Measurements from ENCODE around the gene TARS3.
"Not testable (repeated sequence)": the region's sequence is repeated elsewhere in the genome, so short reads cannot be mapped to it uniquely, and the experiment has no call there.

The TARS3 gene

DNA sequence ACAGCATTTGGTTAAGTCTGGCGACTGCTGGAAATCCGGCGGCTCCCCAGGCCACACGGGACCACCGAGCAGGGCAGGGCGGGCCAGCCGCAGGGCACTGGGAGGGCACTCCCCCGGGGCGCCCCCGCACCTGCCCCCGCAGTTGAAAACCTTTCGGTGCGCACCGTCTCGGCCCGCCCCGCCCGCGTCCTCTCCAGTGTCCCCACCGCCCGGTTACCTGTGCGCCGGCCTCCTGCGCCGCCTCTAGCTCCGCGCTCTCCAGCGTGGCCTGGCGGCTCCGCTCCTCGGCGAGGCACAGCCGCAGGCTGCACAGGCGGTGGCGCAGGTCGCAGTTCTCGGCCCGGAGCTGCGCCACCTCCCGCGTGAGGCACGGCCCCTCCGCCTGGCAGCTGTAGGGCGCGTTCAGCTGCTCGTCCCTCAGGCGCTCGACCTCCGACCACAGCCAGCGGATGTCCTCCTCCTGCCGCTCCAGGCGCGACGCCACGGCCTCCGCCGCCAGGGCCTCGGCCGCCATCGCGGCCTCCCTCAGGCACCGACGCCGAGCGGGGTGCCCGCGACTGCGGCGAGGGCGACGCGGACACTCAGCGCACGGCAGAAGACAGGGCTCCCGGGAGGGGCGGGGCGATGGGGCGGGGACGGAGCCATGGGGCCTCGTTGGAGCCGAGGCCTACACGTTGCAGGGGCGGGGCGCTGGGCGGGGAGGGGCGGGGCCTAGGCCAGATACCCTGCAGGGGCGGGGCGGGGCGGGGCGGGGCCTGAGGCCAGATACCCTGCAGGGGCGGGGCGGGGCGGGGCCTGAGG, at the start of gene TARS3:
Gene TARS3, minus strand, starts transcription at position 600 of the 801 bp plus-strand sequence. Its CDS starts 86 bp downstream, at position 514.
- DNase-seq (ENCODE audit: low read depth, low spot score) = peak; percentile 93
- TF ChIP-seq, protein P1, sequence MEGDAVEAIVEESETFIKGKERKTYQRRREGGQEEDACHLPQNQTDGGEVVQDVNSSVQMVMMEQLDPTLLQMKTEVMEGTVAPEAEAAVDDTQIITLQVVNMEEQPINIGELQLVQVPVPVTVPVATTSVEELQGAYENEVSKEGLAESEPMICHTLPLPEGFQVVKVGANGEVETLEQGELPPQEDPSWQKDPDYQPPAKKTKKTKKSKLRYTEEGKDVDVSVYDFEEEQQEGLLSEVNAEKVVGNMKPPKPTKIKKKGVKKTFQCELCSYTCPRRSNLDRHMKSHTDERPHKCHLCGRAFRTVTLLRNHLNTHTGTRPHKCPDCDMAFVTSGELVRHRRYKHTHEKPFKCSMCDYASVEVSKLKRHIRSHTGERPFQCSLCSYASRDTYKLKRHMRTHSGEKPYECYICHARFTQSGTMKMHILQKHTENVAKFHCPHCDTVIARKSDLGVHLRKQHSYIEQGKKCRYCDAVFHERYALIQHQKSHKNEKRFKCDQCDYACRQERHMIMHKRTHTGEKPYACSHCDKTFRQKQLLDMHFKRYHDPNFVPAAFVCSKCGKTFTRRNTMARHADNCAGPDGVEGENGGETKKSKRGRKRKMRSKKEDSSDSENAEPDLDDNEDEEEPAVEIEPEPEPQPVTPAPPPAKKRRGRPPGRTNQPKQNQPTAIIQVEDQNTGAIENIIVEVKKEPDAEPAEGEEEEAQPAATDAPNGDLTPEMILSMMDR (IDR thresholded peaks at IDR 0.05; ENCODE audit: low read depth, low read length) = no peak
- in situ Hi-C loops (cut with HindIII; ENCODE audit: low sequenced_read_pairs) = no loop called here
- H3K4me3 ChIP-seq (ENCODE audit: low read depth, low read length) = peak within 1 kb of the TSS; percentile 62

DNA sequence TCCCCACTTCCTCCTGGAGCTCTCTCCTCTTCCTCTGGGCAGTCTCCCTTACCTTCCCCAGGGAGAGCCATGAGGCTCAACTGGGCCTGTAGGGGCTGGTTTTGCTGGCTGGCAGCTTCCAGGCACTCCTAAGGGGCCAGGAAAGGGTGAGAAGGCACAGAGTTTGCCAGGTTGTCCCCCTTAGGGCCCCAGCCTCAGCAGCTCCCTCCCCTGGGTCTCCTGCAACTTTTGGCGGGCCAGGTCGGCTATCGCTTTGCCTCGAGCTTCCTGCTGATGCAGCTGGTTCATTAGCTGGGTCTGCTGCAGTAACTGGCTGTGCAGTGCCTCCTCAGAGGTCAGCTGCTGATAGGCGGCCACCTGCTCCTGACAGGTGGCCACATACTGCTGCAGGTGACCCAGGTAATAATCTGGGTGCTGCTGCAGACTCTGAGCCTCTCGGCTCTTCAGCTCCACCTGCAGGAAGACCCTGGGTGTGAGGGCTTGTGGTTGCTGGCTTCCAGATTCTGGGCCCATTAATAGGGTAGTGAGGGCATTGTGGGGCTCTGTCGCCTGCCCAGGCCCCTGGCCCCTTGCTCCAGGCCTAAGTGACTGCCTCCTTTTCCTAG, 49.3 kb upstream of the TARS3 start:
- in situ Hi-C loops (cut with HindIII; ENCODE audit: low sequenced_read_pairs) = no loop called here
- no peak overlapping the region for H3K4me3 ChIP-seq (ENCODE audit: low read depth, low read length)
- TF ChIP-seq, protein P1 (IDR thresholded peaks at IDR 0.05; ENCODE audit: low read depth, low read length) = no peak
- no peak for DNase-seq (ENCODE audit: low read depth, low spot score)

DNA sequence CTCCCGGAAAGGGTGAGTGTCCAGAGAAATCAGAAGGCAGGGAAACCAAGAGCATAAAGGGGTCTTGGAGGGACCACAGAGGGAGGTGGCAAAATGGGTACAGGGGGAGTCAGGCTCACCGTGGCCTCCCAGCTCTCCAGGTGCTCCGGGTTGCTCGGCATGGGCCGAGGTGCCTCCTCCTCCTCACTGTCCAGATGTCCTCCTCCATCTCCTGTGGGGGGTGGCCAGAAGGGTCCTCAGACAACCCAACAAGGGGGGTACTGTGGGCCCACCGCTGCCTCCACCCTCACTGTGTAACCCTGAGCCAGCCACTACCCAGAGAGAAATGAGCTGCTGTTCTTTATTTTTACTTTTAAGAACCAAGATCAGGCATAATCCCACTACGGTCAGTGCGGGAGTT, 48.6 kb upstream of the TARS3 start:
- in situ Hi-C loops (cut with HindIII; ENCODE audit: low sequenced_read_pairs) = no loop called here

DNA sequence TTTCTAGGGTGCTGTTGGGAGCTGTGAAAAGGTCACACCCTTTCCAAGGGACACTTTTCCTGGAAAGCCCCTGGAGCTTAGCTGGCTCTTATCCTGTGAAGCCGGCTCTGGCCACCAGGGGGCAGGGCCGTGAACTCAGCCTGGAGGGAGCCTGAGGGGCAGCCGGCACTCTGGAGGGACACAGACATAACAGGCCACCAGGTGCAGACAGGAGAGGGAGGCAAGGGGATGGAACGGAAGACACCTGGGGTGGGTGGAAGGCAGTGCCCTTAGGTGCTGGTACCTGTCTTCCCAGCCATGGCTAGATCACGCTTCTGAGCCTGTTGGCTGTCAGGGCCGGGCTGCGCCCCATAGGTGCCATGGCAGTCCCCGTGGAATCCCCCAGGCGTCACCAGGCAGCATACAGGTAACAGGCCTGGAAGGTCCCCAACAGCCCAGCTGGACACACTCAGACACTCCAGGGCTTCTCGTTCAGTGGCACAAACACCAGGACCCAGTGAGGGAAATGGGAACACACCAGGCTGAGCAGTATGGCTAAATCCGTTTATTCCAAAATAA, 42.9 kb upstream of the TARS3 start:
- in situ Hi-C loops (cut with HindIII; ENCODE audit: low sequenced_read_pairs); DNase-seq (ENCODE audit: low read depth, low spot score); H3K4me3 ChIP-seq (ENCODE audit: low read depth, low read length): not testable (repeated sequence)

More for the DNA sequence above, 48.6 kb upstream of the TARS3 start:
- TF ChIP-seq, protein P1 (IDR thresholded peaks at IDR 0.05; ENCODE audit: low read depth, low read length) = no peak
- no peak overlapping the region for H3K4me3 ChIP-seq (ENCODE audit: low read depth, low read length)
- DNase-seq (ENCODE audit: low read depth, low spot score) = no peak

DNA sequence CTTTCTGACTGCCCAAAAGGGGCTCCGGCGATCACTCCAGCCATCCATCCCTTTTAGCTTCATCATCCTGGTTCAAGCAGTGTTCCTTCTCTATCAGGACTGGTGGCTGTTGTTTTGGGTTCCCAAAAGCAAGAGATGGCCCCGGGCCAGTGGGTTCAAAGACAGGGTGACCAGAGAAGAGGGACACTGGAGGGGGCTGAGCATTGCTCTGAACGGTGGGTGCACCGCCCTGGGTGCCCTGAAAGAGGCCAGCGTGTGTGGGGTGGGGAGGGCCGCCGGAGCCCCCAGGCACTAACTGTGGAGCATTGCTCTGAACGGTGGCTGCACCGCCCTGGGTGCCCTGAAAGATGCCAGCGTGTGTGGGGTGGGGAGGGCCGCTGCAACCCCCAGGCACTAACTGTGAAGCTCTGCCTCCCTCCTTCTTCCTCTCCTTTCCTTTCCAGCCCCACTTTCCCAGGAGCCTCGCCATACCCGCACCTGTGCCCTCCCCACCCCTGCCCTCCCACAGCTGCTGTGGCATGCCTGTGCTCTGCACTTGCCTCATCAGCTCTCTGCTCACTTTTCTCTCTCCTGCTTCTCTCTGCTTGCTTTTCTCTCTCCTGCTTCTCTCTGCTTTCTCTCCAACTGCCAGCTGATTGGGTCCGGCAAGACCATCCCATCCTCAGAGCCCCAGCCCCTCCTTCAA, 41.6 kb upstream of the TARS3 start:
- no peak overlapping the region for H3K4me3 ChIP-seq (ENCODE audit: low read depth, low read length)
- TF ChIP-seq, protein P1 (IDR thresholded peaks at IDR 0.05; ENCODE audit: low read depth, low read length) = no peak
- DNase-seq (ENCODE audit: low read depth, low spot score) = no peak
- in situ Hi-C loops (cut with HindIII; ENCODE audit: low sequenced_read_pairs) = no loop called here

DNA sequence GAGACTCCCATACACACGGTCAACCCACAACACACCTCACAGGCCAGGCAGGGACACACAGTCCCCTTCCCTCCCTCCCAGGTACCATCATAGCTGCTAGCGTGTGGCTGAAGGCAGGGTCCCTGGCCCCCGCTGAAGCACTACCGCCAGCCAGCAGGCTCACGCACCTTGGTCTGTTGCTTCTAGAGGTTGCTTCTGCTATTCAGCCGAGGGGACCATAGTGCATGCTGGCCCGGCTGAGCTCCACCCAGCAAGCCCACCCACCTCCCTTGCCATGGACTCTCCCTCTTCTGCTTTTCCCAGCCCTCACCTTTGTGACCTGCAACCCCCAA, 41.0 kb upstream of the TARS3 start:
- DNase-seq (ENCODE audit: low read depth, low spot score); in situ Hi-C loops (cut with HindIII; ENCODE audit: low sequenced_read_pairs); H3K4me3 ChIP-seq (ENCODE audit: low read depth, low read length): not testable (repeated sequence)

DNA sequence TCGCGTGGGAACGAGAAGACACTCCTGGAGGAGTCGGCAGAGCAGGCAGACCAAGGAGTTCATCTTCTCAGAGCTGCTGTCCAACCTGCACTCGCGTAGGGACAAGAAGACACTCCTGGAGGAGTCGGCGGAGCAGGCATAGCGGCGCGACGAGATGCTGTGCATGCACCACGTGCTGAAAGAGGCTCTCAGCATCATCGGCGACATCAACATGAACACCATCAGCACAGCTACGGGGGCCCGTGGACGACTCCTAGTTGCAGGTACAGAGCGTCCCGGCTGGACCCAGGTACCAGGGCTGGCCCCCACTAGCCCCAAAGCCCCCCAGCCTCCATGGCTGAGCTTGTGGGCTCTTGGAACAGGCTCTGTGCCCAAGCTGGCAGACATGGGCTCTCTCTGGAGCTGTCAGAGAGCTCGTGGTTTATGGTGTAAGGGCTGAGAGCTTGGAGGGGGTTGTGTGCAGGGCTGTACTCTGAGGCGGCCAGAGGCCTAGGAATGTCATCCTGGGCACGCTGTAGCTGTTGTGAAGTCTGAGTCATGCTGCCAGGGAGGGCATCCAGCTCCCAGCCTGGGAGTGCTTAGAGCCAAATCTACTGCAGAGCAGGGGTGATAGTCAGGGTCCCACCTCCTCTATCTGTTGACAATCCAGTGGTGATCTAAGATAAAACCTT, 40.5 kb upstream of the TARS3 start:
- in situ Hi-C loops (cut with HindIII; ENCODE audit: low sequenced_read_pairs); H3K4me3 ChIP-seq (ENCODE audit: low read depth, low read length); DNase-seq (ENCODE audit: low read depth, low spot score): not testable (repeated sequence)

DNA sequence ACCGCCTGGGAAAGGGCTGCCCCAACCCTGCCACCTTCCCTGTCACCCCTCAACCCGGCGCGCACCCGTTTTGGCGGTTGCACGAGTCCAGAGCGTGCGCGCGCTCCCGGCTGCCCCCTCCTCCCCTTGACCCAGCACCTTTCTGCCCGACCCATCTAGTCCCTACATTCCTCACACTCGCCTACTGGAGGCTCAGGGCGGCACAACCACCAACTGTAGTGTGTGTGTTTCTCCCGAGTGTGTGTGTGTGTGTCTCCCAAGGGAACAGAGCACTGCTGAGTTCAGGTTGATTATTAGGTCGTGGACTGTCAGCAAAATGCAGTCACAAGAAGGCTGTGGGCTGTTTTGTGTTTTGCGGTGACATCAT, 22.4 kb upstream of the TARS3 start:
- in situ Hi-C loops (cut with HindIII; ENCODE audit: low sequenced_read_pairs); H3K4me3 ChIP-seq (ENCODE audit: low read depth, low read length); DNase-seq (ENCODE audit: low read depth, low spot score): not testable (repeated sequence)

DNA sequence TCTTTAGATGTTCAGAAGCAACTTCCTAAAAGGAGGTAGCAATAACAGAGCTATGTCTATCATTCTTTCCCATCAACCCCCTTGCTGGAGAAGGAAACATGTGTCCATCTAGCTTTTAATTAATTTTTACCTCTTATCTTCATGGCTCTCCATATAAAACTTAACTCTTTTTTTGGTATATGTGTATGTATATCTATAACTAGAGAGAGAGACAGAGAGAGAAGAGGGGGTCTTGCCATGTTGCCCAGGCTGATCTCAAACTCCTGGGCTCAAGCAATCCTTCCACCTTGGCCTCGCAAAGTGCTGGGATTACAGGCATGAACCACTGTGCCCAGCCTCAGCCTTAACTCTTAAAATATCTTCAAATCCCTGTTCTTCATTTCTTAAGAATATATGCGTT, 10.6 kb upstream of the TARS3 start:
- DNase-seq (ENCODE audit: low read depth, low spot score); in situ Hi-C loops (cut with HindIII; ENCODE audit: low sequenced_read_pairs); H3K4me3 ChIP-seq (ENCODE audit: low read depth, low read length): not testable (repeated sequence)

Measured in astrocyte of the spinal cord (primary cell).